D721Med (cell line): ENCODE data around the gene TMC6.

ENCODE experiments used
- DNase-seq: peaks from one replicate; pipeline ENCODE4 v3.0.0; 2011; ENCODE audit warnings: low spot score; ENCODE audit not compliant: insufficient read length
- FAIRE-seq: peaks from 2 replicates; lab custom pipeline; 2011; peaks lifted over from hg19 to GRCh38; lab: Jason Lieb, UNC
- CTCF ChIP-seq: IDR thresholded peaks from 2 replicates; pipeline ENCODE4 v1.5.1; 2012; ENCODE audit warnings: mild to moderate bottlenecking, control low read depth; ENCODE audit not compliant: insufficient read depth; ENCODE audit errors: missing control alignments

TMC6 gene

GRCh38 chr17:78128551-78129350 lies at the start of gene TMC6:
TSS of gene TMC6 (minus strand) at chr17:78128755. CDS start at chr17:78126832, 1,923 bp downstream.
- no peak for TF ChIP-seq CTCF
- FAIRE-seq: no peak

GRCh38 chr17:78176548-78177025 lies 48.0 kb upstream of the TMC6 start:
- DNase-seq (no peak), FAIRE-seq (no peak)
- TF ChIP-seq CTCF: peak; percentile 95

More at GRCh38 chr17:78128551-78129350, at the start of gene TMC6:
- DNase-seq: peak; percentile 77

GRCh38 chr17:78175643-78175981 lies 47.1 kb upstream of the TMC6 start:
- FAIRE-seq: no peak
- TF ChIP-seq CTCF: no peak
- no peak for DNase-seq

- FAIRE-seq (no peak), DNase-seq (no peak)
Observed at GRCh38 chr17:78174870-78175642, 46.5 kb upstream of the TMC6 start.

GRCh38 chr17:78174346-78174869 lies 45.9 kb upstream of the TMC6 start:
- no peak for TF ChIP-seq CTCF
- DNase-seq (no peak), FAIRE-seq (no peak)

More at GRCh38 chr17:78174870-78175642, 46.5 kb upstream of the TMC6 start:
- peak; percentile 32 for TF ChIP-seq CTCF

GRCh38 chr17:78173097-78173715 lies 44.7 kb upstream of the TMC6 start:
- FAIRE-seq: no peak
- no peak for DNase-seq
- TF ChIP-seq CTCF: no peak
